Activated CD4-positive, CD25-positive, alpha-beta regulatory T cell treated with anti-CD3 and anti-CD28 coated beads, Interleukin-2, amount 50 U/mL, for 72 hours (primary cell): ENCODE results near the gene RHOG.
"Not testable (repeated sequence)": the region's sequence is repeated elsewhere in the genome, so short reads cannot be mapped to it uniquely, and the experiment has no call there.

Experiments
- DNase-seq: peaks from one replicate; pipeline ENCODE4 v3.0.0; 2021

The RHOG gene

GRCh38 chr11:3840870-3841425 lies at the start of gene RHOG:
Gene RHOG (minus strand): TSS chr11:3840959. CDS start chr11:3828138, 12,821 bp downstream.
- DNase-seq: no peak

- no peak for DNase-seq
Measured at GRCh38 chr11:3890014-3890413, 49.3 kb upstream of the RHOG start.

DNA sequence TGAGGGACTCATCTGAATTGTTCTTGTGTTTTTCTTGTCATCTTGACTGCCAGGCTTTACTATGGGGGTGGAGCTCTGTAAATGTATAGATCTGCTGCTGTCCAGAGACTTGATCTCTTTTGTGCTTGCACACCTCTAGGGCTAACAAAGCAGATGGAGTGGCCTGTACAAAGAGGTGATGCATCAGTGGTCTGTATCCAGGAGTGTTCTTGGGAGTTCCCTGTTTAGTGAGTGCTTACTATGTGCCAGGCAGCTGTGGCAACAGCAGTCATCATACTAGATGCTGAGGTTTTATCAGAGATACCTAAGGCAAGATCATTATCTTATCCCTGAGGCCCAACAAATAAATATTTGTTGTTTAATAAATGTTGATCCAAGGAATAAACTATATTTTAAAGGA lies 48.1 kb upstream of the RHOG start:
- no peak for DNase-seq

GRCh38 chr11:3886985-3887384 lies 46.2 kb upstream of the RHOG start:
- DNase-seq: no peak

DNA sequence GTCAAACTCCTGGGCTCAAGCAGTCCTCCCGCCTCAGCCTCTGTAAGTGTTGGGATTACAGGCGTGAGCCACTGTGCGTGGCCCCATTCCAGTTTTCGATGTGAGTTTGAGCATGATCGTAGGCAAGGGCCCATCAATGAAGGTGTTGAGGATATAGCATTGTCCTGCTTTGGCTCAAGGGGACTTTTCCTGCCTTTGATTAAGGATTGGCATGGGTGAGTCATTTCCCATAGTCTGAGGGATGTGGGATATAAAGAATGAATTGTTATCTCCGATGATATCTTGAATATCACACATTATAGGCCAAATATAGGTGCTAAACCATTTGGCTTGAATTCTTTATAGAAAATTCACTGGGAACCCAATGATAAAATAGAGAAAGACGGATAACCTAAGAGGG lies 45.1 kb upstream of the RHOG start:
- DNase-seq: no peak

- no peak for DNase-seq
Measured at GRCh38 chr11:3882655-3883054, 41.9 kb upstream of the RHOG start.

DNA sequence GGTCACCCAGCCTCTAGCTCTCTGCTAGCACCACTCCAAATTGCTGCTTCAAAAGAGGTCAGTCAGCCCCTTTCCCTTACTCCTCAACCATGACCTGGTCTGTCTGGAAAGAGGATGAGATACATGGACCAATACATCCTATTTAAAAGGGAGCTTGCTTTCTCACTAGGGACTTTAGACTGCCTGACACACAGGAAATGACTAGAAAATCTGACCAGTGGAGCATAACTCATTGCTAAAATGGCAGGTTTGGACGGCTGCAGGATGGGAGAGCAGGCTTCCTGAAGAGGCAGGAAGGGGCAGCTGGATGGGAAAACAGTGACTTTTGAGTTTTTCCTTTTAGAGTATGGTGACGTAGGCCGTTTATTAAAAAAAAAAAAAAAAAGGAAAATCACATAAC lies 40.0 kb upstream of the RHOG start:
- no peak for DNase-seq

DNA sequence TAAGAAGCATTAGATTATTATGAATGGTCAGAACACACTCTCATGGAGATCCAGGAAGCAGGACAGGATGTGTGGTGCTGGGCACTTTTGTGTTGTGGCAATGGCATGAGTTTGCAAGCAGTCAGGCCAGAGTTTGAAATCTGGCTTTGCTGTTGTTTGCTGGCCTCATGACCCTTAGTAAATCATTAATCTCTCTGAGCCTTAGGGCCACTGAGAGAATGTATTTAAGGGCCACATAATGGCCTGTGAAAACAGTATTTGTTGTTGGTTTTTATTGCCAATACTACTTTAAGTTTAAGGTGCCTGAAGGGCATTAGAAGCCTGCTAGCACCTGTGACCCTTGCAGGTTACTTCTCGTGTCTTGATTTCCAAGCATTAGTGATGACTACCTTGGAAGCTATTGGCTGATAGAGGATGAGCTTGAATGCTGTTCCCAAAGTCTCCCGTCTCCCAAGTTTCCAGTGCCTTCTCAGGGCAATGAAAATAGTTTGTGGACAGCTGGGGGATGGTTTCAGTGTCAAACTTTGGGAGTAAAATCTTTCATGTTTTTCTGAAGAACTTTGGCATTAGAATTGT lies 39.3 kb upstream of the RHOG start:
- DNase-seq: no peak

GRCh38 chr11:3879216-3879966 lies 38.6 kb upstream of the RHOG start:
- DNase-seq: no peak

DNA sequence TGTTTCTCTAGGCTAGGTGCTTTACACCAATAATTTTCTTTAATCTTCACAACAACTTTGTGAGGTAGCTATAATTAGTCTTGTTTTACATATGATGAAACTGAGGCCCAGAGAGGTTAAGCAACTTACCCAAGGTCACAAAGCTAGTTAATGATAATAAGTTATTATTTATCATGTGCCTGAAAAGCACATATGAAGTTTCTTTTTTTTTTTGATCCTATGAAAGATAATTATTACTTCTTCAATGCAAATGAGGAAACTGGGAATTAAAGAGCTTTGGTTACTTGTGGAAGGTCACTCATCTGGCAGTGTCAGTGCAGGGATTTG lies 37.5 kb upstream of the RHOG start:
- DNase-seq: no peak

GRCh38 chr11:3877364-3878257 lies 36.9 kb upstream of the RHOG start:
- no peak for DNase-seq

DNA sequence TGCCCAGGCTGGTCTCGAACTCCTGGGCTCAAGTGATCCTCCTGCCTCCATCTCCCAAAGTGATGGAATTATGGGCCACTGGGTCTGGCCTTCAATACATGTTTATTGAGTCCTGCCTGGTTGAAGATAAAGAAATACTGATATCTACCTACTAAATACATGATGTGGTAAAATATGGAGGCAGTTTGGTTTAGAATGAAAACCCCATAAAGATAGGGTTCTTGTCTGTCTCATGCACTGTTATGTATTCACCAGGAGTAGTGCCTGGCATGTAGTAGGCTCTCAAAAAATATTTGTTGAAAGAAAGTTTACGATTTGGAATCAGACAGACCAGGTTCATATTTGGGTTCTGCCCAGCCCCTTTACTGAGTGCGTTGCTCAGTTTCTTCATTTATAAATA lies 35.9 kb upstream of the RHOG start:
- DNase-seq: no peak

DNA sequence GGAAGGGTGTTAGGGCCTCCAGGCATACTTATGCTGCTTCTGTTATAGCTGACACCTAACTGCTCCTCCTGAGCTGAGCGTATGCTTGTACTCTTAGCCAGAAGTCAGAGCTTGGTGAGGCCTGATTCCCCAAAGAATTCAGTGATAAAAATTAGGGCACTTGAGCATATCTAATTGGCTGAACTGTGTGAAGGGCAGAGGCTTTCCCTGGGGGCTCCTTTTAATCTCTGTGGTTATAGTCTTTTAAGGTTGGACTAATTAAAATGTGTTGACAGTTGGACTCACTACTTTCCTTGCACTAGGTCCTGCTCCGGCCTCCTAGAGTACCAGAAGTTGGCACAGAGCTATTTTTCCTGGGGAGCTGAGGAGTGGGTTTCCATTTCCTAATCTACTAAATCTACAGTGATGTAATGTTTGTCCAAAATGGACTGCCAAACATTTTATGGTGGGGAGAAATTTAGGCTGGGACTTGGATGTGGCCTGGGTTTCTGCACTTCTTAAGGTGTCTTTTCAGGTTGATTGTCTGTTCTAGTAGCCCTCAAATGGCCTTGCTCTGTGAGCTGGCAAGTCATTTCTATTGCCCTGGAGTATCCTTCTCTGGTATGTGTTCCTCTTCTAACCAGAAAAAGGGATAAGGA lies 33.1 kb upstream of the RHOG start:
- no peak for DNase-seq

DNA sequence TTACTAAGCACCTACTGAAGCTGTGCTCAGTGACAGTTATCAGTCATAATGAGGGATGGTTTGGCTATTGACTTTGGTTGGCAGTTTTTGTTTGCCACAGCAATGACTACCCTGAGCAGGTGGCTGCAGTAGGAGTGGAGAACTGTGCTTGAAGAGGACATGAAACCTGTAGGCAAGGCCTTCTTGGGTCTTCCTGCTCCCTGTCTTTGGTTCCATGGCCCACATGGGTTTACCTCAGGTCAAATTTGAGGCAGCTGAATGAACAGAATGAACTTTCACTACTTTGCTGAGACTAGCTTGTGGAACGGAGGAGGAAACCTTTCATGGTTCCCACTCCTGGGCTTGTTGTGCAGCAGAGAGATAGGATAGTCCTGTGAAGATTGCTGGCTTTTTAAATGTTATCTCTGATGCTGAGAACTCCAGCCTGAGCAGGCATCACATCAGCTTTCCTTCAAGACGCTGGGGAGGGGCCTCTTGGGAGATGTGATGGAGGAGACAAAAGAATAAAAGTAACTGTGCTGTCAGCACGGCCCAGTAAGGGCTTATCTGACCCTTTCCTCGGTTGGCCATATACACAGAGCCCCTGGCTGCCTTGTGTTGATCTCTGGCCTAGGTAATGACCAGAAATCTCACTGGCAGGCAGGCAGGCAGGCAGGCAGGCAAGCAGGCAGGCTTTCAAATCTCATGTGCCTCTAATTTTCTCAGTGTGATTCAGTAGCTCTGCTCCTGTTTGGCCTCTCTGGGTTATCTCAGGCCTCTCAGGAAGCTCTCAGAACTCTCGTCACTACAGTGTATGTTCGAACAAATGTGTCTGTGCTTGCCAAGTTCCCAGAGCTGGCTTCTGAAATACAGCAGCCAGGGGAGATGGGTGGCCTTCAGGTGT lies 26.7 kb upstream of the RHOG start:
- no peak for DNase-seq

DNA sequence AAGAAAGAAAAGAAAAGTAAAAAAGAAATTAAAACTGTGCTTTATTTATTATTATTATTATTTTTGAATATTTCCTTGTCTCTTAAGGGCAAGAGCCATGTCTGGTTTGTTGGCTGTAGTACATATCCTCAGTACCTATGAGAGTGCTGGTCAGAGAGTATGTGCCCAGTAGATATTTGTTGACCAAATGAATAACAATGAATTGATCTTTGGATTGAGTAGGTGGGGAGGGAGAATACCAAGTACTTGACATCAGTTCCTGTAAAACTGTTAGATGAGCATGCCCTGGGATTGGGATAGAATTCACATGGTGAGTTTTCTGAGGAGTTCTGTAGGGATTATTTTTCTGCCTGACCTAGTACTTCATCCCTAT lies 26.1 kb upstream of the RHOG start:
- DNase-seq: no peak

GRCh38 chr11:3866206-3866605 lies 25.4 kb upstream of the RHOG start:
- DNase-seq: no peak

- DNase-seq: no peak
Measured at GRCh38 chr11:3865388-3866193, 24.8 kb upstream of the RHOG start.

DNA sequence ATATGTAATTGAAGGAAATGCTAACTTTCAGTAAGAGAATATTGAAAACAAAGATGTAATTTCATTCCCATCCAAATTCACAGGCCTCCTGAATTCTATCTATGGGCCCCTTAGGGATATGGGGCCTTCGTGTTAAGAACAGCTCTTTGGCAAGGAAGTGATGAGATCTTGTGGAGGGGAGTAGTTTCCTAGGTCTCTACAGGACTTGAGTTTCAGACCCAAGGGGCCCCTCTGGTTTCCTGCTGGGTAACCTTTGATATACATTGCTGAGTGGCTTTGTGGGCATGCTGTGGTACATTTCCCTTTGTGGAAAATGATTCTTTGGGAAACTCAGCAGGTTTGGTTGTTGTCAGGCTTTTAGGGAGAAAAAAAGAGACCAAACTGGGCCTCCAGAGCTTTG lies 20.9 kb upstream of the RHOG start:
- no peak for DNase-seq

DNA sequence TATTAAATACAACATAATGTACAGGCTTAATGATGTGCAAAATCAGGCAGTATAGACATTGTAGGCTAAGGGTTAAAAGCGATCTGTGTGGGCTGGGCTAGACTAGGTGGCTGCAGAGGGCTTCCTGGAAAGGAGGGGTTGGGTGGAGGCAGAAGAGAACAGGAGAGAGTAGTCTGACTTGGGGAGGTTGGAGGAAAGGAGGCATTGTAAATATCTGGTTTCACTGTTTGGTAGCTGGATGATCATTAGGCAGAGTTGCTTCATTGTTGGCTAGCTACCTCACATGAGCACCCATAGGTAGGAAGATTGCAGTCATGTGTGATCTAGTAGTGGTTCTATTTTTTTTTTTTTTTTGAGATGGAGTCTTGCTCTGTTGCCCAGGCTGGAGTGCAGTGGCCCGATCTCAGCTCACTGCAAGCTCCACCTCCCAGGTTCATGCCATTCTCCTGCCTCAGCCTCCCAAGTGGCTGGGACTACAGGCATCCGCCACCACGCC lies 20.2 kb upstream of the RHOG start:
- DNase-seq: not testable (repeated sequence)

DNA sequence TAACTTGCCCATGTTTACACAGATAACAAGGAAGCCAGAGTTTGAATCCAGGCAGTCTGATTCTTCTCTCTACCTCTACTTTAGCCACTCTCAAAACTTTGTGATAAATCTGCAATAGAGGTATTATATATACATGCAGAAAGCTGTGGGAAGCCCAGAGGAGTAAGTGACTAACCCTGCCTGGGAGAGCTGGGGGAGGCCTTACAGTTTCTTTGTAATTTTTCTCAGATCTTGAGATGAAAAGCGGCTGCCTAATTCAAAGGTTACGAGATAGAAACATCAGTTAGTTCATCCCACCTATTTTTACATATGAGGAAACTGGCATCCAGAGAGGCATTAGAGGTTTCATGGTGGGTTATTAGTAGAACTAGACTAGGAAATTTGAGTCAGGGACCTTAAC lies 19.6 kb upstream of the RHOG start:
- no peak for DNase-seq

DNA sequence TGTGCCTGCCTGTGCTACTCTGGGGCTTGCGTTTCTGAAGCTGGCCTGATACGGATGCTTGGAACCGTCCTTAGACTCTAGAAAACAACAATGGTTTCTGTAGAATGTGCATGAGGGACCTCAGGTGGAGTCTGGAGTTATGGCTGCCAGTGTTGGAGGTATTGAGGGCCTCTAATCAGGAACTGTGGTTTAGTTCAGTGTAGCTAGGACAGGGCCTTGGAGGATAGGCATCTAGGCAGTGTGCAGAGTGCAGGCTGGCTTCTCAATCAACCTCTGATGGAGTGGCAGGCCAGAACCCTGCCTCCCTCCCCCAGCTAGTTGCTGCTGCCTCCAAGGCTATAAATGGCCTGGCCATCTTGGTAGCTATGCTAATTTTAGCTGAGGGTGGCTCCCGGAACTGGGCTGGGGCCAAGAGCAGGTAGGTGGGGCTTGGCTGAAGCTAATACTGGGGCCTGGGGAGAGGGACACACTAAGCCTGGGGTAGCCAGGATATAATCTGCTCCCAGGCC lies 18.7 kb upstream of the RHOG start:
- DNase-seq: no peak
